H9 (cell line): ENCODE results near the gene SRGAP1. TPM values are rescaled to one million over a fixed set of nuclear protein-coding genes. Genes with fewer than 3 reads are reported as not detected.

Source experiments
- DNase-seq: peaks from one replicate; pipeline ENCODE4 v3.0.0-alpha.2; 2017
- H2AFZ ChIP-seq: one replicate; pipeline ENCODE4 v1.6.1; 2013; ENCODE audit warnings: mild to moderate bottlenecking, low read length, control low read depth, moderate library complexity
- H2AK5ac ChIP-seq: 2 replicates; pipeline ENCODE4 v1.6.1; 2013; ENCODE audit warnings: low read length, control low read depth, mixed read lengths; ENCODE audit not compliant: insufficient read length
- H2BK120ac ChIP-seq: one replicate; pipeline ENCODE4 v1.6.1; 2013; ENCODE audit warnings: low read depth, mild to moderate bottlenecking, low read length, control low read depth, inconsistent platforms; ENCODE audit not compliant: poor library complexity, severe bottlenecking
- H2BK12ac ChIP-seq: 2 replicates; pipeline ENCODE4 v1.6.1; 2013; ENCODE audit warnings: low read length, control low read depth, mixed read lengths, low read depth; ENCODE audit not compliant: insufficient read length
- H2BK15ac ChIP-seq: 2 replicates; pipeline ENCODE4 v1.6.1; 2013; ENCODE audit warnings: low read depth, low read length, control low read depth
- H2BK20ac ChIP-seq: one replicate; pipeline ENCODE4 v1.6.1; 2013; ENCODE audit warnings: low read depth, mild to moderate bottlenecking, low read length, control low read depth, inconsistent platforms; ENCODE audit not compliant: poor library complexity, severe bottlenecking
- H2BK5ac ChIP-seq: 2 replicates; pipeline ENCODE4 v1.6.1; 2013; ENCODE audit warnings: low read length, control low read depth, mixed read lengths; ENCODE audit not compliant: insufficient read length
- H3K14ac ChIP-seq: 2 replicates; pipeline ENCODE4 v1.6.1; 2013; ENCODE audit warnings: low read length, control low read depth; ENCODE audit not compliant: insufficient read depth
- H3K18ac ChIP-seq: 2 replicates; pipeline ENCODE4 v1.6.1; 2013; ENCODE audit warnings: low read depth, mild to moderate bottlenecking, mixed read lengths, low read length, control low read depth; ENCODE audit not compliant: insufficient read length
- H3K23ac ChIP-seq: 2 replicates; pipeline ENCODE4 v1.6.1; 2013; ENCODE audit warnings: low read length, control low read depth, mixed read lengths, low read depth; ENCODE audit not compliant: insufficient read length
- H3K23me2 ChIP-seq: 2 replicates; pipeline ENCODE4 v1.6.1; 2013; ENCODE audit warnings: low read depth, mild to moderate bottlenecking, mixed read lengths, low read length, control low read depth; ENCODE audit not compliant: insufficient read length, poor library complexity, severe bottlenecking
- H3K27ac ChIP-seq: 2 replicates; pipeline ENCODE4 v1.5.1; 2013; ENCODE audit warnings: low read length, control low read depth, mixed read lengths, low read depth; ENCODE audit not compliant: insufficient read length
- H3K27me3 ChIP-seq: 2 replicates; pipeline ENCODE4 v1.6.1; 2013; ENCODE audit warnings: low read length, control low read depth, inconsistent platforms; ENCODE audit not compliant: insufficient read depth
- H3K4ac ChIP-seq: 2 replicates; pipeline ENCODE4 v1.6.1; 2013; ENCODE audit warnings: low read depth, mild to moderate bottlenecking, control low read depth, inconsistent platforms, low read length, moderate library complexity
- H3K4me1 ChIP-seq: 2 replicates; pipeline ENCODE4 v1.6.1; 2013; ENCODE audit warnings: low read length, control low read depth, inconsistent platforms; ENCODE audit not compliant: insufficient read depth
- H3K4me2 ChIP-seq: 2 replicates; pipeline ENCODE4 v1.6.1; 2013; ENCODE audit warnings: low read length, control low read depth, mixed read lengths; ENCODE audit not compliant: insufficient read length, insufficient read depth
- H3K56ac ChIP-seq: 2 replicates; pipeline ENCODE4 v1.6.1; 2013; ENCODE audit warnings: low read depth, mild to moderate bottlenecking, mixed read lengths, low read length, control low read depth; ENCODE audit not compliant: insufficient read length
- H3K79me1 ChIP-seq: 2 replicates; pipeline ENCODE4 v1.6.1; 2013; ENCODE audit warnings: low read depth, mild to moderate bottlenecking, moderate library complexity, low read length, control low read depth, inconsistent platforms; ENCODE audit not compliant: insufficient read depth, poor library complexity, severe bottlenecking
- H3K79me2 ChIP-seq: 2 replicates; pipeline ENCODE4 v1.6.1; 2013; ENCODE audit warnings: low read length, control low read depth, inconsistent platforms; ENCODE audit not compliant: insufficient read depth
- H3K9ac ChIP-seq: 2 replicates; pipeline ENCODE4 v1.6.1; 2013; ENCODE audit warnings: low read length, control low read depth, mixed read lengths; ENCODE audit not compliant: insufficient read length; ENCODE audit errors: extremely low read depth
- H3K9me3 ChIP-seq: one replicate; pipeline ENCODE4 v1.6.1; 2013; ENCODE audit warnings: low read depth, low read length, inconsistent platforms; ENCODE audit not compliant: control insufficient read depth
- H3T11ph ChIP-seq: one replicate; pipeline ENCODE4 v1.6.1; 2013; ENCODE audit warnings: mild to moderate bottlenecking, low read length, control low read depth, inconsistent platforms
- H4K20me1 ChIP-seq: one replicate; pipeline ENCODE4 v1.6.1; 2013; ENCODE audit not compliant: control insufficient read depth, insufficient read length, insufficient read depth
- H4K5ac ChIP-seq: 2 replicates; pipeline ENCODE4 v1.6.1; 2013; ENCODE audit warnings: low read depth, mild to moderate bottlenecking, mixed read lengths, low read length, control low read depth; ENCODE audit not compliant: insufficient read length
- H4K8ac ChIP-seq: replicated peaks from 2 replicates; pipeline ENCODE4 v1.6.1; 2013; ENCODE audit warnings: low read length, control low read depth, mixed read lengths, low read depth; ENCODE audit not compliant: insufficient read length
- H4K91ac ChIP-seq: 2 replicates; pipeline ENCODE4 v1.6.1; 2013; ENCODE audit warnings: low read depth, mild to moderate bottlenecking, moderate library complexity, mixed read lengths, low read length, control low read depth; ENCODE audit not compliant: insufficient read length
- H3K27ac Mint-ChIP-seq, 3 experiments: 2 replicates in 2 of 3; 3 replicates in 1 of 3; pipeline ENCODE4 v1.8.0; 2020 to 2021; ENCODE audit warnings: mixed read lengths in 3 of 3, mild to moderate bottlenecking in 1 of 3, moderate library complexity in 1 of 3
- H3K27me3 Mint-ChIP-seq: 2 replicates; pipeline ENCODE4 v1.8.0; 2021; ENCODE audit warnings: low read depth, mild to moderate bottlenecking, moderate library complexity, mixed read lengths
- H3K36me3 Mint-ChIP-seq, 3 experiments: 2 replicates in 2 of 3; 3 replicates in 1 of 3; pipeline ENCODE4 v1.8.0; 2020 to 2021; ENCODE audit warnings: low read depth in 3 of 3, mixed read lengths in 3 of 3; ENCODE audit not compliant: insufficient read depth in 1 of 3
- H3K4me1 Mint-ChIP-seq, 2 experiments: 2 replicates each; pipeline ENCODE4 v1.8.0; 2020; ENCODE audit warnings: mixed read lengths in 2 of 2
- H3K4me3 Mint-ChIP-seq, 2 experiments: 2 replicates in 1 of 2; 3 replicates in 1 of 2; pipeline ENCODE4 v1.8.0; 2020 to 2021; ENCODE audit warnings: mild to moderate bottlenecking in 2 of 2, mixed read lengths in 2 of 2, moderate library complexity in 1 of 2
- H3K9me3 Mint-ChIP-seq, 2 experiments: 2 replicates in 1 of 2; 3 replicates in 1 of 2; pipeline ENCODE4 v1.8.0; 2020; ENCODE audit warnings: mild to moderate bottlenecking in 2 of 2, mixed read lengths in 2 of 2, moderate library complexity in 1 of 2
- CTCF ChIP-seq: fragments of 200-600 bp; sonication (generic); conservative IDR thresholded peaks from 3 replicates; pipeline ENCODE4 v1.8.0; 2021; ENCODE audit warnings: antibody characterized with exemption, mild to moderate bottlenecking
- total RNA-seq: library from RNA; stranded (reverse); gene quantifications from 2 replicates; pipeline ENCODE4 v1.2.1, GENCODE V29; 2021

SRGAP1 gene
- total RNA-seq, 1 experiment from 2014 or later = 4.8 TPM

- DNase-seq = no peak
- H4K91ac ChIP-seq = no peak overlapping the region
Measured at GRCh38 chr12:64077922-64078321, 233.4 kb downstream of the SRGAP1 start.

More at GRCh38 chr12:64077922-64078321, 233.4 kb downstream of the SRGAP1 start:
- no peaks in the 10 kb centered on the region for H3K27me3 ChIP-seq
- Mint-ChIP-seq H3K4me1 (peaks cover 20 to 23% of the 10 kb centered on the region in 2 experiments), H3K27ac (no peak overlapping the region; a peak in 1 of 7 replicates), H3K4me3 (no peak overlapping the region), H3K9me3 (peaks cover 11 to 20% of the 10 kb centered on the region in 2 experiments; a peak in 4 of 5 replicates), H3K36me3 (peaks cover 23 to 33% (median 27%) of the 10 kb centered on the region in 3 experiments), H3K27me3 (no peaks in the 10 kb centered on the region)
- no peak overlapping the region for H2BK12ac ChIP-seq
- H3T11ph ChIP-seq = no peak overlapping the region
- no peak overlapping the region for H2BK20ac ChIP-seq
- H3K18ac ChIP-seq = no peak overlapping the region
- H3K23ac ChIP-seq = no peak overlapping the region
- no peaks in the 10 kb centered on the region; the same call in 1 of the 2 replicates for H3K4me1 ChIP-seq
- H3K14ac ChIP-seq = no peak overlapping the region
- no peak overlapping the region for H2AFZ ChIP-seq
- H3K9ac ChIP-seq = no peak overlapping the region
- no peaks in the 10 kb centered on the region for H4K20me1 ChIP-seq
- no peak overlapping the region for H2AK5ac ChIP-seq
- no peak overlapping the region for H2BK5ac ChIP-seq
- TF ChIP-seq CTCF = peak; percentile 55
- H3K4me2 ChIP-seq = no peak overlapping the region
- no peaks in the 10 kb centered on the region for H3K9me3 ChIP-seq
- H3K79me1 ChIP-seq = no peaks in the 10 kb centered on the region
- H3K79me2 ChIP-seq = no peaks in the 10 kb centered on the region
- no peak overlapping the region for H3K56ac ChIP-seq
- no peak overlapping the region for H4K8ac ChIP-seq
- no peaks in the 10 kb centered on the region for H3K23me2 ChIP-seq
- no peak overlapping the region for H2BK120ac ChIP-seq
- H4K5ac ChIP-seq = no peak overlapping the region
- no peak overlapping the region for H3K27ac ChIP-seq
- H3K4ac ChIP-seq = no peak overlapping the region
- H2BK15ac ChIP-seq = no peak overlapping the region
